Mucosa of gallbladder (tissue), 1 donor: Measurements from ENCODE around the gene PGAP6. TPM values are rescaled to one million over a fixed set of nuclear protein-coding genes. Genes with fewer than 3 reads are reported as not detected.
"Not testable (repeated sequence)": the region's sequence is repeated elsewhere in the genome, so short reads cannot be mapped to it uniquely, and the experiment has no call there.

Experiments used
- DNase-seq: peaks from one replicate; pipeline ENCODE4 v3.0.0-alpha.2; 2020; ENCODE audit warnings: low spot score
- total RNA-seq: library from RNA; stranded (reverse); gene quantifications from one replicate; pipeline ENCODE4 v1.2.1, GENCODE V29; 2021
- donor health status: DM: no; HTN: no; CAD: no.

The PGAP6 gene
- total RNA-seq, 1 donor from 2014 or later, result 85.7 TPM

DNA sequence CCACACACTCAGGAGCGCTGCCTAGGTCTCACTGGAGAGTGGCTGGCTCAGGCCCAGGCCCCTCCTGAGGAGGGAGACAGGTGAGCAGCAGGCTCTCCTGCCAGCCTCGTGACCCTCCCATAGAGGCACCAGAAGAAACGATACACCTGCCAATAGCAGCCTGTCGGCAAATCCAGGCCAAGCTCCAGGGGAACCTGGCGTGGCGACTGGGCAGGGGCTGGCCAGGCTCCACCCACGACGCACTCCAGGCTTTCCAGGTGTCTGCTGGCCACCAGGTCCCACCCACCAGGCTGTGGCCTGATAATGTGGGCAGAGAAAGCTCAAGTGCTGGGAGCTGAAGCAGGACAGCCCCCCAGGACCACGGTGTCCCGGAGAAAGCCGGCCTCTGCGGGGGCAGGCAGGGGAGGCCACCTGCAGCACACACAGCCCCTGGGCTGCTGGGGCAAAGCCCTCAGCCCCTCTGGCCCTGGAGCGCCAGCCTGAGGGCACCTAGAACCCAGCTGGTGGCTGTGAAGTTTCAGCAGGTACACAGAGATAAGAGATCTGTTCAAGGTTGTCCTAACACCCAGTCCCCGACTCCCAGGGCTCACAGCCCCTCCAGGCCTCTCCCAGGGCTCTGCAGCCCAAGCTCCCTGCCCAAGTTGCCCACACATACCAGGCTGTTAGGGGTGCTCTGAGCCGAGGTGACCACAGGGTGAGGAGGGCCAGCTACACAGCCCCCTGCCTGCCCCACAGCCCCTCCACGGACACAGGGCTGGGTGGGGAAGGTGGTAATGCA, 2.4 kb downstream of the PGAP6 start:
- peak; percentile 87 for DNase-seq

- no peak for DNase-seq
Measured at GRCh38 chr16:378821-379182, 3.0 kb downstream of the PGAP6 start.

DNA sequence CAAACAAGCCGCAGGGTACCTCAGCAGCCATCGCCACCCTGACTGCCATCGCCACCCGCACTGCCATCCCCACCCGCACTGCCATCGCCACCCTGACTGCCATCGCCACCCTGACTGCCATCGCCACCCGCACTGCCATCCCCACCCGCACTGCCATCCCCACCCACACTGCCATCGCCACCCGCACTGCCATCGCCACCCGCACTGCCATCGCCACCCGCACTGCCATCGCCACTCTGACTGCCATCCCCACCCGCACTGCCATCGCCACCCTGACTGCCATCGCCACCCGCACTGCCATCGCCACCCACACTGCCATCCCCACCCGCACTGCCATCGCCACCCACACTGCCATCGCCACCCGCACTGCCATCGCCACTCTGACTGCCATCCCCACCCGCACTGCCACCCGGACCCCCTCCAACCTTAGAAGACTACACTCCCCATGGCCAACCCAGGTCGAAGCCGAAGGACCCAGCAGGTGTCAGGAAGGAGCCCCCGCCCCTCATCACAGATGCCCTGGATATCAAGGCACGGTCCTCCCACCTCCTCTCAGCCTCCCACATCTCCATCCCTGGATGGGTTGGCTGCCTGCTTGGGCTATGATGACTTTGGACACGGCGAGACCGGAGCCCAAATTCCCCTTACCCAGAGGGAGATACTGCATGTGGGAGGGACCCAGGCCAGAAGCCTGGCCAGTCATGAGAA, 3.5 kb downstream of the PGAP6 start:
- DNase-seq, result not testable (repeated sequence)

DNA sequence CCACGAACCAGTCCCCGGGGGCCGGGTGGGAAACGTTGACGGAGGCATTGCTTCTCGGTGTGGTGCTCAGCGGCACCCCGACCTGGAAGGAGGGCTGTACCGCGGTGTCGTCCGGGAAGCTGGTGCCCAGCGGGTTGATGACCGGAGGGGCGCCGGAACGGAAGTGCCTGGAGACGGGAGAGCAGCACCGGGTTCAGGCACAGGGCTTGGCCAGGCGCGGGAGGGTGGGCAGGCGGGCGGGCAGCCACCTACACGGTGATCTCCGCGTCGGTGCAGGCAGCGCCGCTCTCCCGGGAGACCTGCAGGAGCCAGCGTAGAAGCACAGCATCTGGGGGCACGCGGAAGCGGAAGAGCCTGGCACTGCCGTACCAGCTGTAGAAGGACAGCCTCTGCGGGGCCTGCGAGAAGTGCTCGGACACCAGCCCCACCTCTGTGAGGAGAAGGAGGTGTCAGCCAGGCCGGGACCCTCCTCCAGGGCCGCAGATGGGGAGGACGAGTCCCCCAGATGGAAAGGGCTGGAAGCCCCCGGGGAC, 4.3 kb downstream of the PGAP6 start:
- DNase-seq, result no peak

- DNase-seq, result no peak
Measured at GRCh38 chr16:376817-377418, 4.9 kb downstream of the PGAP6 start.

DNA sequence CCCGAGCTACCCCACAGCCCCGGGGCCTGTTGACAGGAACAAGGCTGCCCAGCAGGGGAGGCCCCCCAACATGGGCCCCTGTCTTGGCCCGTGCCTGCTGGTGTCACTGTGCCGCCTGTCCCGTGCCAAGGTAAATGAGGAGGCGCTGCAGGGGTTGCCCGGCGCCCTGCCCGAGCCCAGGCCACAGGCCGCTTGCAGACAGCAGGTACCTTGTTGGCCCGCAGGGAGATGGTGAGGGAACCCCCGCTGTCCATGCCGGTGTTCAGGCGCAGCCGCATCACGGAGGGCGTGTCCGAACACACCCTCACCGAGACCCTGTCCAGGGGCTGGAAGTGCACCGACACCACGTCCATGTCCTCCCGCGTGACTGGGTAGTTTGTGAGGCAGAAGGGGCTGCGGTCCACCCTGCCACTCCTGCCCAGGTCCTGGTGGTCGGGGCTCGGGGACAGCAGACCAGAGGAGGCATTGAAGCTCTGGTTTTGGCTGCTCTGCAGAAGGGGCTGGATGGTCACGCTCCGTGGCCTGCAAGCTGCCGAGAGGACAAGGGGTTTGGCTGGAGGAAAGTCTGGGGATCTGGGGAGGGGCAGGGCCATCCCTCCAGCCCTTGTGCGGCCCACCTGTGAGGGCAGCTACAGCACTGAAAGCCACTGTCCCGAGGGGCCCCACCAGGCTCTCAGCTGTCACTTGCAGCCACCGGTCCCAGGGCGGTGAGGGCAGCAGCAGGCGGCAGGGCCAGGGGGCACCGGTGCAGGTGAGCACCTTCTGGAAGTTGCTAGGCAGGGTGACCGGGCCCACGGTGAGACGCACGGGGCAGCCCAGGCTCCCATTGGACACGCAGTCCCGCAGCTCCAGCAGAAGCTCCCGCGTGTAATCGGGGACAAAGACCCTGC, 5.6 kb downstream of the PGAP6 start:
- DNase-seq, result no peak

DNA sequence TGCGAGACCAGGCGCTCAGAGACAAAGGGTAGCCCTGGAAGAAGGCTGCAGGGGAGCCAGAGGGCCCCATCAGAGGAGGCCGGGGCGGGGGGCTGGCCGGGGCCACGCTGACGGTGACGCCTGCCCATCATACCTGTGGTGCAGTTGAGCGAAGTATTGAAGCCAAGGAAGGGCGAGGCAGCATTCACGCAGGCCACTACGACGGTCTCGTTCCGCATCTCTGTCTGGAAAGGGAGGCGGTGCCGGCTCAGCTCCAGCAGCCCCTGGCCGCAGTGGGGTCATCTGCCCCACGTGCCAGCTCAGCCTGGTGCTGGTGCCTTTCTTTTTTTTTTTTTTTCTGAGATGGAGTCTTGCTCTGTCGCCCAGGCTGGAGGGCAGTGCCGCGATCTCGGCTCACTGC, 6.6 kb downstream of the PGAP6 start:
- no peak for DNase-seq

DNA sequence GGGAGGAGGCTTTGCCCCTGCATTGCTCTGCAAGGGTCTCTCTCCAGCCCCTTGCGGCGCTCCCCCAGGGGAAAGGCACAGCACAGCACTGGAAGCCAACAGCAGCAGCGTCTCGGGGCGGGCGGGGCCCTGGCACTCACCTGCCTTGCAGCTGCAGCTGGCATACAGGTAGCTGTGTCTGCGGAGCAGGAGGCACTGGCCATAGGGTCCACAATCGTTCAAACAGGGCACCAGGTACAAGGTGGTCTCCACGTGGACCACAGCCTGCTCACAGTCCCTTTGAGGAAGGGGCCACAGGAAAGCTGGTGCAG, 7.2 kb downstream of the PGAP6 start:
- no peak for DNase-seq

GRCh38 chr16:373848-374615, 7.7 kb downstream of the PGAP6 start:
- DNase-seq, result no peak

DNA sequence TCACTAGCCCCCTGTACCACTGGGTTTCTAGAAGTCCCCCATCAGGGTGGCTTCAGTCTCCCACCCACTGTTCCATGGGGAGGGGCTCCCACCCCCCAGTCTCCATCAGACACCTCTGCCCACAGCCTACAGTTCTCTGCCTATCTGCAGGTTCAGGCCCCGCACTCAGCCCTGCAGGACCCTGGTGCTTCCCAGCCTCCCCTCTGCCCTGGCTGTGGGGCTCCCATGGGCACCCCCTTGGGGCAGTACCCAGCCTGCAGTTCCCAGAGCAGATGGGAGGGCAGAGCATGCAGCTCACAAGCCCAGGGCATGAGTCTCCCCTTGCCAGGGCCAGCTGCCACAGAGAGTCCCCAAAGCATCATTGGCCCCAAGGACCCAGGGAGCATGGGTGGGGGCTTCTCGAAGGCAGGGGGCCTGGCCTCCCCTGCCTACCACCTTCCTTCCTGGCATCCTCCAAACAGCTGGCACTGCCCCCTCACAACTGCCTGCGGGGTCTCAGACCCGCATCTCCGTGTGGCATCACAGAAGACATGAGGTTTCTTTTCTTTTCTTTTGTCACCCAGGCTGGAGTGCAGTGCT, 8.7 kb downstream of the PGAP6 start:
- no peak for DNase-seq

DNA sequence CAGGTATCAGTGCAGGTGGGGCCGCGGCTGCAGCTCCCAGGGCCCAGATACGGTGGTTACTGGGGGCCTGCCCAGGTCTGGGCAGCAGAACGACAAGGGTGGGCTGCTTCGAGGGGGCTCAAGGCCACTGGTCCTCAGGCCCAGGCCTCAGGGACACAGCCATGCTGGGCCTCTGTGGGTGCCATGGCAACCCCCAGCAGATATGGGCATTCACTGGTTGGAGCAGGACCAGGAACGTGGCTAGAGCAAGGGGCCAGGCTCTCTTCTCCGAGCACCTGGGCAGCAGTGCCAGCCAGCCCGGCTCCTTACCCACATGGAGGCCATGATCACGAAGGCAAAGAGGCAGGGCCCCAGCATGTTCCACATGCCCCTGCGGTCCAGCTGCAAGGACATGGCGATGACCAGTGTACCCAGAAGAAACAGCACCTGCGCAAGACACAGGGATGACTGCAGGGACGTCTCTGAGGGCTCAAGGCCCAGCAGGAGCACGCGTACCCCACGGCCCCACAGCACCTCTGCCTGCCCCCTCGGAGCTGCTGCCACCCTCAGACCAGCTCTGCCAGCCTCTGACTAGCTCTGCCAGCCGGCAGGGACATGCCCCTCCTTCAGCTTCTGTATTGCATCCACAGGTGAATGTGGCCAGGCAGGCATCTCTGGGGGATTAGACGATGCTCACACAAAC, 9.3 kb downstream of the PGAP6 start:
- no peak for DNase-seq

GRCh38 chr16:371515-372301, 10.1 kb downstream of the PGAP6 start:
- DNase-seq, result no peak

DNA sequence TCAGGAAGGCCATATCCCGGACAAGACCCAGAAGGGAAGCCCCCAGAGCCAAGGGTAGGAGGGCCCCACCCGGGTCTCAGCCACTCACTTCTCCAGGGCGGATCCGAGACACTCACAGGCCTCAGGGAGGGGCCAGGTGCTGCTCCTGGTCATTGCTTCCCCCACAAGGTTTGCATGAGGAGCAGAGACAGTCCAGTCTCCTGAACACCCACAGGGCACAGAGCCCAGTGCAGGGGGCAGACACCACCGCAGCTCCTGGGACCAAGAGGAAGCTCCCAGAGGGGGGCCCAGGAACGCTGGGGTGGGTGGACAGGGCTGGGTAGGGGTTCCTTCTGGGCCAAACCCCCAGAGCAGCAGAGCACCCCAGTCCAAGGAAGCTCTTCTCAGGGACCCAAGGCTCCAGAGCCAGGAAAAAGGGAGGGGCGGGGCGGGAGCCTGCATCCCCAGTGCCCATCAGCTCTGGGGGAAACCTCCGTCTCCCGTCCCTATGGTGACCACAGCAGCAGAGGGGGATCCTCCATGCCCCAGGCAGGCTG, 10.7 kb downstream of the PGAP6 start:
- no peak for DNase-seq

DNA sequence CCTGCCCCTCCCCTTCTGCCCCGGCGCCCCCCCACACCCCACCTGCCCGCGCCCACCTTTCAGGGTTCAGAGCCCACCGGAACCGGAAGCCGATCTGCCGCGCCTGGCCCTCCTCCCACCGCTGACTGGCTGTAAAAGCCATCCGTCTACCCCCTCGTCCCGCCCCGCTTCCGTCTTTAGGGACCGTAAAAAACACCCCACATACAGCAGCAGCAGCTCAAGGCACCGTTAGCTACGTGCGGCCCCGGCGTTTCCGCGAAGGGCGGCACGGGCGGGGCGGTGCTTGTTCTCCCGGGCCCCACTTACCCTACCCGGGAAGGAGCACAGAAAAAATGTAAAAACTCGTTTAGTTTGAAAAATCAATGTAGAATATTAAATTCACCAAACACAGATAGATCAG, 11.3 kb downstream of the PGAP6 start, which contains the start of gene MRPL28:
Gene MRPL28 (minus strand): TSS at position 96 of the 400 bp plus-strand sequence. CDS start 320 bp downstream, outside the sequence.
- DNase-seq, result peak; percentile 97

GRCh38 chr16:369866-370436, 11.8 kb downstream of the PGAP6 start:
- no peak for DNase-seq

DNA sequence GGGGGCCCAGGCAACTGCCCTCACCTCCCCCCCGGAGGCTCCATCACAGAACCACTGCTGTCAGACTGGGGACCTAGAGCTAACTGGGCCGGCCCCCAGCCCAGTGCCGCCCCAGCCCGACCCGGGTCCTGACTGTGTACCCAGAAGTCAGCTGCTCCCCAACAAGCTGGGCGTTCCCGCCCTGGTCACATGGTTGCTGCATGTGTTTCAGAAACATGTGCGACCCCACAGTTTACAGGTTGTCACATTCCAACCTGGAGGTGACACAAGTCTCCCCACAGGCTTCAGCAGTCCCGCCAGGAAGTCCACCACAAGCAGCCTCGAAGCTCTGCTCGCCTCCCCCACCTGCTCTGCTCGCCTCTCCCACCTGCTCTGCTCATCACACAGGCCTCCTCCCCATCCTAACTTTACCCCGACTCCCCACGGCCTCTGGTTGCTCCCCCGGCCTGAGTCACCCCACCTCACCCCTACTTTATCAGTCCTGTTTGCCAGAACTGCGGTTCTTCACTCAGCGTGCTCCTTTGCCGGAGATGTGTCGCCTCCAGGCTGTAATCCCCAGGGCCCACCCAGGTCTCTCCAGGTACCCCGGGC, 12.4 kb downstream of the PGAP6 start:
- no peak for DNase-seq

DNA sequence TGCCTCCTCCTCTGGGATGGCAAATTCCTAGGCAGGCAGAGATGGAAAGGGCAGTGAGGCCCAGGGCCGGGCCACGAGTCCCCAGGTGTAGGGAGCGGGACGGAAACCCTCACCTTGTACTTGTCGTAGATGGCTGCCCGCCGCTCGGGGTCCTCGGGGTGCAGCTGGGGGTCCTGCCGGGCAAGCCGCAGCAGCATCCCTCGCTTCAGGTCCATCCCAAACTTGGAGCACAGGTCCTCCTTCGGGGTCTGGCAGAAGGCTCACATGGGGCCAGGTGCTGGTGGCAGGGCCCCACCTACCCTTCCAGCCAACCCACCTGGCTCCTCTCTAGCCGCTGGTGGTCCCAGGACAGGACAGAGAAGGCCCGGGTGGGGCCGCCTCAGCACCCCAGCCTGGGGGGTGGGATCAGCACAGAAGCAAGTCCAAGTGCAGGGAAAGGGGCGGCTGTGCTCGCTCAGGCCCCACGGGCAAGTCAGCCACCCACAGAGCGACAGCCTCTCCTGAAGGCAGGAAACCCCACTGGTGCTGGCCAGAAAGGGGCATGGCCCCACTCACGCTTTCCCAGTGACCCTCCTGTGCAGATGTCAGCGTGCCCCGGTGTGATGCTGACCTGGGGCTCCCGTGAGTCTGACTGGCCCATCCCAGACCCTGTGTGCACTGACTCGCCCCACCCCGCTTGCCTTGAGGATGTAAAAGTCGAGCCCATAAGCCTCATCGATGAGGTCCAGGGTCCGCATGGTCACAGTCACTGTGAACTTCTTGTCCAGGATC, 13.2 kb downstream of the PGAP6 start:
- DNase-seq, result no peak
